Measurements from ENCODE around the gene PHOX2B. TPM values are rescaled to one million over a fixed set of nuclear protein-coding genes. Genes with fewer than 3 reads are reported as not detected.

Gene PHOX2B
- polyA plus RNA-seq, 1 of the 3 experiments (the other 2 are of a cell fraction) = 0.95 TPM

DNA sequence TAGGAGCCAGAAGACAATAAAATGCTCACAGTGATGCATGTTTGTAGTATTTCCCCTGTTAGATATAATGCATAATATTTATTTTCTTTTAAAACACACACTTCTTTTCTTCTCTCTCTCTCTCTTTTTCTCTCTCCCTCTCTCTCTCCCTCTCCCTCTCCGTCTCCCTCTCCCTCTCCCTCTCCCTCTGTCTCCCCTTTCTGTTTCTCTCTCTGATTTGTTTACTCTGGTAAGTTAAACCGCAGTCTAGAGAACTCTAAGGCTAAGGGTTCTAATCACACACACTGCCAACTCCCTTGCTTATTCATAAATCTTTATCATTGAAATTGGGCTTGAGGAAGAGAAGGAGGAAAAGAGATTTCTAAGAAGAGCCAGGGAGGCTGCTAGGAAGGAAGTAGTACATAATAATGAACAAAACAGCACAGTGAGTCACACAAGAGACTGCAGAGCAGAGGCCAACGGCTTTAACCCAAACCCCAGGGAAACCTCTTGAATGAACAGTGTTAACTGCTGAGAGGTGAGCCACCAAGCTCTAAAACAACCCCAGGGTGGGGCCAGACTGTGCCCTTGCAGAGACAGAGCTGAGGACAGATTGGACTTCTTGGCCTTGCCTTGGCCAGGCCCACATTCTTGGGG is 9.1 kb upstream of the PHOX2B start:
- Histone ChIP-seq H4K20me1 (ENCODE audit: insufficient read depth) (no peaks in the 10 kb centered on the region), H3K9ac (no peak overlapping the region), H3K4me2 (no peak overlapping the region), H3K9me3 (no peaks in the 10 kb centered on the region), H3K4me3 (ENCODE audit: low read depth in 2 of 2, low read length in 1 of 2) (no peak overlapping the region), H3K4me1 (ENCODE audit: control insufficient read depth in 1 of 2, insufficient read depth in 2 of 2, low read depth in 1 of 2, low read length in 1 of 2) (peaks cover 0 to 23% of the 10 kb centered on the region in 2 experiments; a peak in 2 of 4 replicates), H3F3A (replicated peaks; ENCODE audit: insufficient read depth) (no peaks in the 10 kb centered on the region), H2AFZ (ENCODE audit: low read depth) (no peak overlapping the region), H3K27ac (ENCODE audit: low read depth in 2 of 2, low read length in 1 of 2) (no peak overlapping the region; a peak in 1 of 4 replicates), H3K36me3 (replicated peaks in 1 of 2; ENCODE audit: control insufficient read depth in 1 of 2, insufficient read depth in 2 of 2, low read length in 1 of 2) (no peaks in the 10 kb centered on the region), H3K79me2 (ENCODE audit: insufficient read depth) (no peaks in the 10 kb centered on the region), H3K27me3 (ENCODE audit: insufficient read depth) (peaks cover 5% of the 10 kb centered on the region; the same call in 1 of the 2 replicates), H3K9me2 (no peaks in the 10 kb centered on the region)
- DNase-seq = no peak
- ChIA-PET POLR2A (interaction anchor here (1.3 kb wide), 1 partner anchor 9 kb away, joined by 6 read pairs; the partner anchor contains the start of gene PHOX2B), CTCF (interaction anchor here (1.3 to 1.4 kb wide), 2 partner anchors 66 to 120 kb away, joined by 3 read pairs; no protein-coding TSS in a partner anchor)
- TF ChIP-seq FOXM1 (IDR thresholded peaks at IDR 0.05; ENCODE audit: low read depth) = no peak
- no peak for TF ChIP-seq RCOR1 (IDR thresholded peaks at IDR 0.05; ENCODE audit: low read length)
- TF ChIP-seq, protein P1, sequence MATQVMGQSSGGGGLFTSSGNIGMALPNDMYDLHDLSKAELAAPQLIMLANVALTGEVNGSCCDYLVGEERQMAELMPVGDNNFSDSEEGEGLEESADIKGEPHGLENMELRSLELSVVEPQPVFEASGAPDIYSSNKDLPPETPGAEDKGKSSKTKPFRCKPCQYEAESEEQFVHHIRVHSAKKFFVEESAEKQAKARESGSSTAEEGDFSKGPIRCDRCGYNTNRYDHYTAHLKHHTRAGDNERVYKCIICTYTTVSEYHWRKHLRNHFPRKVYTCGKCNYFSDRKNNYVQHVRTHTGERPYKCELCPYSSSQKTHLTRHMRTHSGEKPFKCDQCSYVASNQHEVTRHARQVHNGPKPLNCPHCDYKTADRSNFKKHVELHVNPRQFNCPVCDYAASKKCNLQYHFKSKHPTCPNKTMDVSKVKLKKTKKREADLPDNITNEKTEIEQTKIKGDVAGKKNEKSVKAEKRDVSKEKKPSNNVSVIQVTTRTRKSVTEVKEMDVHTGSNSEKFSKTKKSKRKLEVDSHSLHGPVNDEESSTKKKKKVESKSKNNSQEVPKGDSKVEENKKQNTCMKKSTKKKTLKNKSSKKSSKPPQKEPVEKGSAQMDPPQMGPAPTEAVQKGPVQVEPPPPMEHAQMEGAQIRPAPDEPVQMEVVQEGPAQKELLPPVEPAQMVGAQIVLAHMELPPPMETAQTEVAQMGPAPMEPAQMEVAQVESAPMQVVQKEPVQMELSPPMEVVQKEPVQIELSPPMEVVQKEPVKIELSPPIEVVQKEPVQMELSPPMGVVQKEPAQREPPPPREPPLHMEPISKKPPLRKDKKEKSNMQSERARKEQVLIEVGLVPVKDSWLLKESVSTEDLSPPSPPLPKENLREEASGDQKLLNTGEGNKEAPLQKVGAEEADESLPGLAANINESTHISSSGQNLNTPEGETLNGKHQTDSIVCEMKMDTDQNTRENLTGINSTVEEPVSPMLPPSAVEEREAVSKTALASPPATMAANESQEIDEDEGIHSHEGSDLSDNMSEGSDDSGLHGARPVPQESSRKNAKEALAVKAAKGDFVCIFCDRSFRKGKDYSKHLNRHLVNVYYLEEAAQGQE (IDR thresholded peaks at IDR 0.05; ENCODE audit: low read depth, low read length) = no peak
- TF ChIP-seq, protein P2, sequence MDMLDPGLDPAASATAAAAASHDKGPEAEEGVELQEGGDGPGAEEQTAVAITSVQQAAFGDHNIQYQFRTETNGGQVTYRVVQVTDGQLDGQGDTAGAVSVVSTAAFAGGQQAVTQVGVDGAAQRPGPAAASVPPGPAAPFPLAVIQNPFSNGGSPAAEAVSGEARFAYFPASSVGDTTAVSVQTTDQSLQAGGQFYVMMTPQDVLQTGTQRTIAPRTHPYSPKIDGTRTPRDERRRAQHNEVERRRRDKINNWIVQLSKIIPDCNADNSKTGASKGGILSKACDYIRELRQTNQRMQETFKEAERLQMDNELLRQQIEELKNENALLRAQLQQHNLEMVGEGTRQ (IDR thresholded peaks at IDR 0.05; ENCODE audit: borderline replicate concordance, low read depth, low read length) = no peak
- WGBS (ENCODE audit: low lambda C conversion rate) = 39% methylated on average over 3 of the region's 3 CpGs

DNA sequence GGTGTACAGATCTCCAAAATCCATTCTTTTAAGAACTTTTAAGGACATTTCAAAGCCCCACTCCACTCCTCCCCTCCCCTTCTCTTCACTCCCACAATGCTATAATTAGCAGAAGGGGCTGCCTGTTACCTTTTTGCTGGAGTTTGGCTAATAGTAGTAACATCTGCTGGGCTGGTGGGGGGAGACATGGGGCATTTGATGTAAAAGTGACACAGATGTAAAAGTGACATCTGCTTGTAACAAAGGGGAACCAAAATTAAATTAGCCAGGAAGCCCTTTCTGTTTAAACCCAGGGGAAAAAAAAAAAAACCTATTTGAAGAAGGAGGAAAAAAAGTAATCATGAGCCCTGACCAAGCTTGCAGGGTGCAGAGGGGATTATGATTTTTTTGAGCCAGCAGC is 5.4 kb upstream of the PHOX2B start:
- H3K9ac ChIP-seq = no peak overlapping the region
- ChIA-PET CTCF (interaction anchor here (1.3 to 1.6 kb wide), 2 partner anchors 120 to 135 kb away, joined by 3 to 6 read pairs; no protein-coding TSS in a partner anchor), POLR2A (interaction anchor here (1.0 to 1.9 kb wide), 3 partner anchors 81 to 110 kb away, joined by 3 to 6 read pairs (median 5); no protein-coding TSS in a partner anchor)
- no peaks in the 10 kb centered on the region for H3K9me3 ChIP-seq
- H3K9me2 ChIP-seq = no peaks in the 10 kb centered on the region
- no peak overlapping the region for H2AFZ ChIP-seq (ENCODE audit: low read depth)
- H3K27ac ChIP-seq (ENCODE audit: low read depth in 2 of 2, low read length in 1 of 2) = peak overlapping the region in 1 of 2 experiments; percentile 100; a peak in 2 of 4 replicates
- no peaks in the 10 kb centered on the region for H3K36me3 ChIP-seq (replicated peaks in 1 of 2; ENCODE audit: control insufficient read depth in 1 of 2, insufficient read depth in 2 of 2, low read length in 1 of 2)
- H4K20me1 ChIP-seq (ENCODE audit: insufficient read depth) = no peaks in the 10 kb centered on the region
- H3F3A ChIP-seq (replicated peaks; ENCODE audit: insufficient read depth) = no peaks in the 10 kb centered on the region
- peak; percentile 57 for DNase-seq
- H3K79me2 ChIP-seq (ENCODE audit: insufficient read depth) = no peaks in the 10 kb centered on the region
- no peak overlapping the region for H3K4me3 ChIP-seq (ENCODE audit: low read depth in 2 of 2, low read length in 1 of 2)
- H3K27me3 ChIP-seq (ENCODE audit: insufficient read depth) = peaks cover 40% of the 10 kb centered on the region
- peaks cover 0 to 34% of the 10 kb centered on the region in 2 experiments; a peak in 2 of 4 replicates for H3K4me1 ChIP-seq (ENCODE audit: control insufficient read depth in 1 of 2, insufficient read depth in 2 of 2, low read depth in 1 of 2, low read length in 1 of 2)
- H3K4me2 ChIP-seq = no peak overlapping the region
- no peak for TF ChIP-seq POLR2AphosphoS5 (IDR thresholded peaks at IDR 0.05; ENCODE audit: low read depth, low read length)
- TF ChIP-seq SMC3 (IDR thresholded peaks at IDR 0.05; ENCODE audit: low read depth, low read length) = no peak
- TF ChIP-seq, protein P3, sequence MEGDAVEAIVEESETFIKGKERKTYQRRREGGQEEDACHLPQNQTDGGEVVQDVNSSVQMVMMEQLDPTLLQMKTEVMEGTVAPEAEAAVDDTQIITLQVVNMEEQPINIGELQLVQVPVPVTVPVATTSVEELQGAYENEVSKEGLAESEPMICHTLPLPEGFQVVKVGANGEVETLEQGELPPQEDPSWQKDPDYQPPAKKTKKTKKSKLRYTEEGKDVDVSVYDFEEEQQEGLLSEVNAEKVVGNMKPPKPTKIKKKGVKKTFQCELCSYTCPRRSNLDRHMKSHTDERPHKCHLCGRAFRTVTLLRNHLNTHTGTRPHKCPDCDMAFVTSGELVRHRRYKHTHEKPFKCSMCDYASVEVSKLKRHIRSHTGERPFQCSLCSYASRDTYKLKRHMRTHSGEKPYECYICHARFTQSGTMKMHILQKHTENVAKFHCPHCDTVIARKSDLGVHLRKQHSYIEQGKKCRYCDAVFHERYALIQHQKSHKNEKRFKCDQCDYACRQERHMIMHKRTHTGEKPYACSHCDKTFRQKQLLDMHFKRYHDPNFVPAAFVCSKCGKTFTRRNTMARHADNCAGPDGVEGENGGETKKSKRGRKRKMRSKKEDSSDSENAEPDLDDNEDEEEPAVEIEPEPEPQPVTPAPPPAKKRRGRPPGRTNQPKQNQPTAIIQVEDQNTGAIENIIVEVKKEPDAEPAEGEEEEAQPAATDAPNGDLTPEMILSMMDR (IDR thresholded peaks at IDR 0.05) = no peak
- TF ChIP-seq JUND (IDR thresholded peaks at IDR 0.05) = no peak
- TF ChIP-seq TCF12 (IDR thresholded peaks at IDR 0.05) = no peak
- TF ChIP-seq FOSL2 (IDR thresholded peaks at IDR 0.05; ENCODE audit: borderline replicate concordance, low read depth) = no peak
- TF ChIP-seq RCOR1 (IDR thresholded peaks at IDR 0.05; ENCODE audit: low read length) = peak; percentile 60; the same call in 1 of the 2 replicates
- TF ChIP-seq TAF1 (IDR thresholded peaks at IDR 0.05; ENCODE audit: borderline replicate concordance, low read depth, low read length) = no peak
- TF ChIP-seq CHD2 (IDR thresholded peaks at IDR 0.05; ENCODE audit: low read length, partially characterized antibody) = peak; percentile 14
- TF ChIP-seq, protein P4, sequence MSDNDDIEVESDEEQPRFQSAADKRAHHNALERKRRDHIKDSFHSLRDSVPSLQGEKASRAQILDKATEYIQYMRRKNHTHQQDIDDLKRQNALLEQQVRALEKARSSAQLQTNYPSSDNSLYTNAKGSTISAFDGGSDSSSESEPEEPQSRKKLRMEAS (IDR thresholded peaks at IDR 0.05; ENCODE audit: low read depth) = no peak
- TF ChIP-seq EZH2phosphoT487 (IDR thresholded peaks at IDR 0.05; ENCODE audit: borderline replicate concordance, low read depth) = no peak
- TF ChIP-seq, protein P5, sequence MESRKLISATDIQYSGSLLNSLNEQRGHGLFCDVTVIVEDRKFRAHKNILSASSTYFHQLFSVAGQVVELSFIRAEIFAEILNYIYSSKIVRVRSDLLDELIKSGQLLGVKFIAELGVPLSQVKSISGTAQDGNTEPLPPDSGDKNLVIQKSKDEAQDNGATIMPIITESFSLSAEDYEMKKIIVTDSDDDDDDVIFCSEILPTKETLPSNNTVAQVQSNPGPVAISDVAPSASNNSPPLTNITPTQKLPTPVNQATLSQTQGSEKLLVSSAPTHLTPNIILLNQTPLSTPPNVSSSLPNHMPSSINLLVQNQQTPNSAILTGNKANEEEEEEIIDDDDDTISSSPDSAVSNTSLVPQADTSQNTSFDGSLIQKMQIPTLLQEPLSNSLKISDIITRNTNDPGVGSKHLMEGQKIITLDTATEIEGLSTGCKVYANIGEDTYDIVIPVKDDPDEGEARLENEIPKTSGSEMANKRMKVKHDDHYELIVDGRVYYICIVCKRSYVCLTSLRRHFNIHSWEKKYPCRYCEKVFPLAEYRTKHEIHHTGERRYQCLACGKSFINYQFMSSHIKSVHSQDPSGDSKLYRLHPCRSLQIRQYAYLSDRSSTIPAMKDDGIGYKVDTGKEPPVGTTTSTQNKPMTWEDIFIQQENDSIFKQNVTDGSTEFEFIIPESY (IDR thresholded peaks at IDR 0.05; ENCODE audit: borderline replicate concordance, low read depth) = no peak
- TF ChIP-seq EP300 (IDR thresholded peaks at IDR 0.05; ENCODE audit: borderline replicate concordance in 1 of 2, low read depth in 1 of 2, low read length in 1 of 2) = peak in 1 of 2 experiments; percentile 81; a peak in 1 of 4 replicates
- no peak for TF ChIP-seq RXRA (IDR thresholded peaks at IDR 0.05; ENCODE audit: borderline replicate concordance, low read depth)

Measured in SK-N-SH (cell line).